Neural cell (in vitro differentiated cells): ENCODE results near the gene TRAPPC13. TPM values are rescaled to one million over a fixed set of nuclear protein-coding genes. Genes with fewer than 3 reads are reported as not detected.

Experiments
- H2AFZ ChIP-seq: fragments of 200-600, 300-800 bp; sonication (generic), shearing (Covaris generic); 2 replicates; pipeline ENCODE4 v1.6.0; 2014; ENCODE audit warnings: low read depth, mild to moderate bottlenecking, antibody characterized with exemption, low read length, moderate library complexity
- H3F3A ChIP-seq: fragments of 200-600 bp; shearing (Covaris generic); 2 replicates; pipeline ENCODE4 v1.6.1; 2016; ENCODE audit warnings: mild to moderate bottlenecking, moderate library complexity, mixed read lengths, antibody characterized with exemption, low read length; ENCODE audit not compliant: insufficient read depth, poor library complexity, severe bottlenecking
- H3K27ac ChIP-seq: fragments of 200-600, 300-800 bp; sonication (generic), shearing (Covaris generic); 2 replicates; pipeline ENCODE4 v1.5.1; 2014; ENCODE audit warnings: mild to moderate bottlenecking, low read length, moderate library complexity
- H3K27me3 ChIP-seq: fragments of 300-800, 200-600 bp; sonication (generic), shearing (Covaris generic); 2 replicates; pipeline ENCODE4 v1.6.0; 2014; ENCODE audit warnings: mild to moderate bottlenecking, low read depth, low read length, moderate library complexity; ENCODE audit not compliant: insufficient read depth
- H3K36me3 ChIP-seq: fragments of 300-800, 200-600 bp; sonication (generic), shearing (Covaris generic); 2 replicates; pipeline ENCODE4 v1.5.1; 2014; ENCODE audit warnings: mild to moderate bottlenecking, antibody characterized with exemption, low read length, moderate library complexity; ENCODE audit not compliant: insufficient read depth
- H3K4me2 ChIP-seq: fragments of 300-800, 200-600 bp; sonication (generic), shearing (Covaris generic); 2 replicates; pipeline ENCODE4 v1.6.0; 2014; ENCODE audit warnings: mild to moderate bottlenecking, low read length
- H3K4me3 ChIP-seq: fragments of 300-800, 200-600 bp; sonication (generic), shearing (Covaris generic); 2 replicates; pipeline ENCODE4 v1.5.1; 2014; ENCODE audit warnings: mild to moderate bottlenecking, low read length, moderate library complexity
- H3K79me2 ChIP-seq: fragments of 200-600 bp; shearing (Covaris generic); replicated peaks from 2 replicates; pipeline ENCODE4 v1.6.0; 2014; ENCODE audit warnings: mild to moderate bottlenecking, low read length, moderate library complexity; ENCODE audit not compliant: insufficient read depth
- H3K9ac ChIP-seq: fragments of 300-800, 200-600 bp; sonication (generic), shearing (Covaris generic); 2 replicates; pipeline ENCODE4 v1.6.1; 2016; ENCODE audit warnings: mild to moderate bottlenecking, low read length, mixed read lengths
- H3K9me2 ChIP-seq: fragments of 200-600 bp; shearing (Covaris generic); 2 replicates; pipeline ENCODE4 v1.6.1; 2016; ENCODE audit warnings: mild to moderate bottlenecking, low read length, mixed read lengths; ENCODE audit not compliant: insufficient read depth
- H3K9me3 ChIP-seq: fragments of 200-600, 300-800 bp; sonication (generic), shearing (Covaris generic); 2 replicates; pipeline ENCODE4 v1.6.1; 2016; ENCODE audit warnings: mild to moderate bottlenecking, mixed run types, low read length, moderate library complexity, mixed read lengths
- H4K20me1 ChIP-seq: fragments of 200-600 bp; shearing (Covaris generic); 2 replicates; pipeline ENCODE4 v1.6.1; 2016; ENCODE audit warnings: mild to moderate bottlenecking, mixed run types; ENCODE audit not compliant: insufficient read depth
- CTCF ChIP-seq: fragments of 450-650 bp; IDR thresholded peaks from 2 replicates; pipeline ENCODE4 v1.5.1; 2014; ENCODE audit warnings: antibody characterized with exemption, mild to moderate bottlenecking, moderate library complexity; ENCODE audit not compliant: poor library complexity, severe bottlenecking
- EP300 ChIP-seq: fragments of 450-650 bp; conservative IDR thresholded peaks from 2 replicates; pipeline ENCODE4 v1.6.1; 2014; ENCODE audit warnings: antibody characterized with exemption, mild to moderate bottlenecking, moderate library complexity; ENCODE audit not compliant: poor library complexity, severe bottlenecking
- EZH2 ChIP-seq: fragments of 200-600, 300-800 bp; shearing (Covaris generic), sonication (generic); IDR thresholded peaks from 2 replicates; pipeline ENCODE4 v1.6.1; 2014; ENCODE audit warnings: antibody characterized with exemption, low read length, borderline replicate concordance, mild to moderate bottlenecking; ENCODE audit not compliant: insufficient read depth, poor library complexity, severe bottlenecking
- MXI1 ChIP-seq: fragments of 450-650 bp; conservative IDR thresholded peaks from 2 replicates; pipeline ENCODE4 v1.6.1; 2014; ENCODE audit warnings: antibody characterized with exemption, mild to moderate bottlenecking; ENCODE audit not compliant: poor library complexity, severe bottlenecking
- POLR2AphosphoS5 ChIP-seq: IDR thresholded peaks from 2 replicates; pipeline ENCODE4 v1.6.1; 2012
- RAD21 ChIP-seq: fragments of 450-650 bp; conservative IDR thresholded peaks from 2 replicates; pipeline ENCODE4 v1.6.1; 2014; ENCODE audit warnings: antibody characterized with exemption, mild to moderate bottlenecking, moderate library complexity
- REST ChIP-seq: IDR thresholded peaks from 2 replicates; pipeline ENCODE4 v1.6.1; 2012; ENCODE audit warnings: borderline replicate concordance
- SMC3 ChIP-seq: fragments of 450-650 bp; conservative IDR thresholded peaks from 2 replicates; pipeline ENCODE4 v1.6.1; 2014; ENCODE audit warnings: antibody characterized with exemption, mild to moderate bottlenecking, moderate library complexity; ENCODE audit not compliant: poor library complexity
- TAF1 ChIP-seq: IDR thresholded peaks from 2 replicates; pipeline ENCODE4 v1.6.1; 2012; ENCODE audit warnings: low read depth
- polyA plus RNA-seq: library from polyadenylated mRNA; depleted of rRNA; stranded (reverse); fragments of >200 nt; gene quantifications from 2 replicates; pipeline ENCODE4 v1.2.3, GENCODE V29; 2014

TRAPPC13 gene
- polyA plus RNA-seq, 1 donor from 2014 or later = 80.3 TPM

GRCh38 chr5:65623482-65623881 is 1.3 kb upstream of the TRAPPC13 start:
- H4K20me1 ChIP-seq = no peaks in the 10 kb centered on the region
- TF ChIP-seq TAF1 (no peak), RAD21 (no peak), POLR2AphosphoS5 (no peak), MXI1 (no peak), REST (no peak), SMC3 (no peak), EZH2 (no peak), CTCF (no peak), EP300 (no peak)
- peak overlapping the region; percentile 93 for H3K27ac ChIP-seq
- peaks cover 83% of the 10 kb centered on the region for H3K79me2 ChIP-seq
- peak overlapping the region; percentile 75 for H3K4me2 ChIP-seq
- no peaks in the 10 kb centered on the region for H3K9me3 ChIP-seq
- peak overlapping the region; percentile 97 for H3K9ac ChIP-seq
- H3K9me2 ChIP-seq = no peaks in the 10 kb centered on the region
- peak overlapping the region; percentile 93 for H2AFZ ChIP-seq
- no peaks in the 10 kb centered on the region for H3K27me3 ChIP-seq
- peak overlapping the region; percentile 98 for H3K4me3 ChIP-seq
- peaks cover 4% of the 10 kb centered on the region for H3F3A ChIP-seq
- no peaks in the 10 kb centered on the region for H3K36me3 ChIP-seq

GRCh38 chr5:65624025-65624570 is 729 bp upstream of the TRAPPC13 start, which contains the start of gene TRIM23:
Gene TRIM23, minus strand, starts transcription at chr5:65624333. Its CDS starts 59 bp downstream, at chr5:65624274.
- no peaks in the 10 kb centered on the region for H3K27me3 ChIP-seq
- H3K27ac ChIP-seq = peak within 1 kb of the TSS; percentile 93
- H3K9me2 ChIP-seq = no peaks in the 10 kb centered on the region
- H3K79me2 ChIP-seq = peaks cover 83% of the 10 kb centered on the region
- H3K4me3 ChIP-seq = peak within 1 kb of the TSS; percentile 98
- H4K20me1 ChIP-seq = no peaks in the 10 kb centered on the region
- H2AFZ ChIP-seq = peak within 1 kb of the TSS; percentile 98
- H3F3A ChIP-seq = peaks cover 4% of the 10 kb centered on the region
- peak; percentile 9 for TF ChIP-seq EP300
- peak; percentile 46 for TF ChIP-seq CTCF
- TF ChIP-seq TAF1 = peak; percentile 34
- no peak for TF ChIP-seq EZH2
- TF ChIP-seq RAD21 = no peak
- peak; percentile 63 for TF ChIP-seq MXI1
- TF ChIP-seq REST = peak; percentile 34
- peak; percentile 55 for TF ChIP-seq SMC3
- peak; percentile 94 for TF ChIP-seq POLR2AphosphoS5
- H3K36me3 ChIP-seq = no peaks in the 10 kb centered on the region
- peak within 1 kb of the TSS; percentile 99 for H3K4me2 ChIP-seq
- H3K9ac ChIP-seq = peak within 1 kb of the TSS; percentile 97
- no peaks in the 10 kb centered on the region for H3K9me3 ChIP-seq
